HUDEP-2 (cell line): ENCODE results near the gene NHLH1.

Source experiments
- DNase-seq, 76 experiments: peaks; one replicate each; lab custom pipeline; 2025; ENCODE audit not compliant: unreplicated experiment in 76 of 76; lab: John Stamatoyannopoulos, UW

Gene NHLH1

GRCh38 chr1:160357286-160358002 is 9.4 kb upstream of the NHLH1 start:
- no peak for DNase-seq

- DNase-seq, result no peak
Observed at GRCh38 chr1:160358073-160358472, 8.8 kb upstream of the NHLH1 start.

GRCh38 chr1:160359559-160360226 is 7.2 kb upstream of the NHLH1 start:
- DNase-seq, result no peak

GRCh38 chr1:160360227-160360695 is 6.6 kb upstream of the NHLH1 start:
- no peak for DNase-seq

- no peak for DNase-seq
Observed at GRCh38 chr1:160361199-160361598, 5.7 kb upstream of the NHLH1 start.

- DNase-seq, result no peak
Observed at GRCh38 chr1:160361814-160362167, 5.1 kb upstream of the NHLH1 start.

- no peak for DNase-seq
Observed at GRCh38 chr1:160362168-160362957, 4.5 kb upstream of the NHLH1 start.

GRCh38 chr1:160363010-160363409 is 3.9 kb upstream of the NHLH1 start:
- DNase-seq, result no peak

- no peak for DNase-seq
Observed at GRCh38 chr1:160363951-160364735, 2.7 kb upstream of the NHLH1 start.

GRCh38 chr1:160365325-160365724 is 1.5 kb upstream of the NHLH1 start:
- DNase-seq, result no peak

GRCh38 chr1:160367516-160367900 is 637 bp downstream of the NHLH1 start:
- no peak for DNase-seq

- peak in 1 of 76 experiments; percentile 3 for DNase-seq
Observed at GRCh38 chr1:160367934-160368923, 1.4 kb downstream of the NHLH1 start.

GRCh38 chr1:160369087-160369486 is 2.2 kb downstream of the NHLH1 start:
- no peak for DNase-seq

- no peak for DNase-seq
Observed at GRCh38 chr1:160370561-160371345, 3.9 kb downstream of the NHLH1 start.

GRCh38 chr1:160371346-160371631 is 4.4 kb downstream of the NHLH1 start:
- no peak for DNase-seq

- DNase-seq, result no peak
Observed at GRCh38 chr1:160371756-160372155, 4.9 kb downstream of the NHLH1 start.

GRCh38 chr1:160373696-160374095 is 6.8 kb downstream of the NHLH1 start:
- DNase-seq, result no peak

- DNase-seq, result no peak
Observed at GRCh38 chr1:160374306-160375110, 7.6 kb downstream of the NHLH1 start.
